ENCODE results near the gene GPR39. TPM values are rescaled to one million over a fixed set of nuclear protein-coding genes. Genes with fewer than 3 reads are reported as not detected.

The GPR39 gene
- total RNA-seq, 4 donors from 2014 or later = 9.1 to 38.5 (median 25.9) TPM

GRCh38 chr2:132642415-132642814 lies 225.8 kb downstream of the GPR39 start:
- TF ChIP-seq CTCF (IDR thresholded peaks at IDR 0.05) (no peak), POLR2A (IDR thresholded peaks at IDR 0.05) (no peak)
- Histone ChIP-seq H3K27me3 (no peaks in the 10 kb centered on the region), H3K36me3 (no peaks in the 10 kb centered on the region), H3K27ac (no peak overlapping the region), H3K9me3 (no peaks in the 10 kb centered on the region), H3K4me1 (no peaks in the 10 kb centered on the region), H3K4me3 (no peak overlapping the region)
- no peak for DNase-seq

- Histone ChIP-seq H3K4me3 (no peak overlapping the region), H3K36me3 (no peaks in the 10 kb centered on the region), H3K9me3 (no peaks in the 10 kb centered on the region), H3K4me1 (no peaks in the 10 kb centered on the region), H3K27me3 (no peaks in the 10 kb centered on the region), H3K27ac (no peak overlapping the region)
- no peak for DNase-seq
- no peak for TF ChIP-seq POLR2A (IDR thresholded peaks at IDR 0.05)
- TF ChIP-seq CTCF (IDR thresholded peaks at IDR 0.05) = no peak
These were observed 228.6 kb downstream of the GPR39 start for GRCh38 chr2:132645176-132645575.

- Histone ChIP-seq H3K4me3 (no peak overlapping the region), H3K27me3 (no peaks in the 10 kb centered on the region), H3K27ac (no peak overlapping the region), H3K36me3 (no peaks in the 10 kb centered on the region), H3K4me1 (no peaks in the 10 kb centered on the region), H3K9me3 (no peaks in the 10 kb centered on the region)
- peak in 1 of 3 donors; percentile 26 for DNase-seq
- TF ChIP-seq POLR2A (IDR thresholded peaks at IDR 0.05) (no peak), CTCF (IDR thresholded peaks at IDR 0.05) (no peak)
These were observed 229.3 kb downstream of the GPR39 start for GRCh38 chr2:132645722-132646539.

GRCh38 chr2:132646540-132647108 lies 230.0 kb downstream of the GPR39 start:
- no peak for TF ChIP-seq POLR2A (IDR thresholded peaks at IDR 0.05)
- TF ChIP-seq CTCF (IDR thresholded peaks at IDR 0.05) = no peak
- Histone ChIP-seq H3K36me3 (no peaks in the 10 kb centered on the region), H3K4me1 (no peaks in the 10 kb centered on the region), H3K27ac (no peak overlapping the region), H3K4me3 (no peak overlapping the region), H3K27me3 (no peaks in the 10 kb centered on the region), H3K9me3 (no peaks in the 10 kb centered on the region)
- no peak for DNase-seq

- DNase-seq = no peak
These were observed 234.8 kb downstream of the GPR39 start for GRCh38 chr2:132651115-132652045.

More at GRCh38 chr2:132651115-132652045, 234.8 kb downstream of the GPR39 start:
- no peak overlapping the region for H3K4me3 ChIP-seq
- TF ChIP-seq POLR2A (IDR thresholded peaks at IDR 0.05) = no peak
- TF ChIP-seq CTCF (IDR thresholded peaks at IDR 0.05) = peak in 3 of 6 experiments; percentile 25 to 55 (median 27)
- H3K9me3 ChIP-seq = no peaks in the 10 kb centered on the region
- H3K4me1 ChIP-seq = no peaks in the 10 kb centered on the region
- H3K27me3 ChIP-seq = no peaks in the 10 kb centered on the region
- no peak overlapping the region for H3K27ac ChIP-seq
- no peaks in the 10 kb centered on the region for H3K36me3 ChIP-seq

Data from Peyer's patch (tissue), 4 donors.